ENCODE data around the gene KITLG.
"Not testable (repeated sequence)": the region's sequence is repeated elsewhere in the genome, so short reads cannot be mapped to it uniquely, and the experiment has no call there.

KITLG gene

GRCh38 chr12:88516811-88517210, 63.5 kb downstream of the KITLG start:
- H3K36me3 ChIP-seq (ENCODE audit: control insufficient read depth in 2 of 2, insufficient read depth in 2 of 2, low read length in 2 of 2): peaks cover 6 to 17% of the 10 kb centered on the region in 2 donors
- H3K9ac ChIP-seq (ENCODE audit: low read length in 2 of 2): no peak overlapping the region
- H3K4me1 ChIP-seq (ENCODE audit: control insufficient read depth, insufficient read depth, low read length): no peaks in the 10 kb centered on the region
- no peaks in the 10 kb centered on the region for H3K9me3 ChIP-seq (ENCODE audit: control insufficient read depth in 2 of 2, low read length in 2 of 2)
- H3K4me3 ChIP-seq (ENCODE audit: low read length in 2 of 2): no peak overlapping the region
- H3K27ac ChIP-seq (ENCODE audit: low read length): no peak overlapping the region
- H3K27me3 ChIP-seq (ENCODE audit: control insufficient read depth in 1 of 2, insufficient read depth in 2 of 2, low read length in 2 of 2): no peaks in the 10 kb centered on the region

GRCh38 chr12:88510843-88511242, 69.4 kb downstream of the KITLG start:
- Histone ChIP-seq H3K36me3 (ENCODE audit: control insufficient read depth in 2 of 2, insufficient read depth in 2 of 2, low read length in 2 of 2) (peaks cover 14 to 17% of the 10 kb centered on the region in 2 donors), H3K9me3 (ENCODE audit: control insufficient read depth in 2 of 2, low read length in 2 of 2) (no peaks in the 10 kb centered on the region), H3K9ac (ENCODE audit: low read length in 2 of 2) (no peak overlapping the region), H3K4me1 (ENCODE audit: control insufficient read depth, insufficient read depth, low read length) (no peaks in the 10 kb centered on the region), H3K27me3 (ENCODE audit: control insufficient read depth in 1 of 2, insufficient read depth in 2 of 2, low read length in 2 of 2) (no peaks in the 10 kb centered on the region), H3K4me3 (ENCODE audit: low read length in 2 of 2) (no peak overlapping the region), H3K27ac (ENCODE audit: low read length) (no peak overlapping the region)

GRCh38 chr12:88509851-88510250, 70.4 kb downstream of the KITLG start:
- Histone ChIP-seq H3K4me1 (ENCODE audit: control insufficient read depth, insufficient read depth, low read length) (no peaks in the 10 kb centered on the region), H3K27me3 (ENCODE audit: control insufficient read depth in 1 of 2, insufficient read depth in 2 of 2, low read length in 2 of 2) (no peaks in the 10 kb centered on the region), H3K9ac (ENCODE audit: low read length in 2 of 2) (no peak overlapping the region), H3K9me3 (ENCODE audit: control insufficient read depth in 2 of 2, low read length in 2 of 2) (no peaks in the 10 kb centered on the region), H3K36me3 (ENCODE audit: control insufficient read depth in 2 of 2, insufficient read depth in 2 of 2, low read length in 2 of 2) (peaks cover 20% of the 10 kb centered on the region in 2 donors), H3K27ac (ENCODE audit: low read length) (no peak overlapping the region), H3K4me3 (ENCODE audit: low read length in 2 of 2) (no peak overlapping the region)

GRCh38 chr12:88509347-88509746, 70.9 kb downstream of the KITLG start:
- no peak overlapping the region for H3K27ac ChIP-seq (ENCODE audit: low read length)
- H3K4me1 ChIP-seq (ENCODE audit: control insufficient read depth, insufficient read depth, low read length): no peaks in the 10 kb centered on the region
- H3K9ac ChIP-seq (ENCODE audit: low read length in 2 of 2): no peak overlapping the region
- H3K4me3 ChIP-seq (ENCODE audit: low read length in 2 of 2): no peak overlapping the region
- H3K27me3 ChIP-seq (ENCODE audit: control insufficient read depth in 1 of 2, insufficient read depth in 2 of 2, low read length in 2 of 2): no peaks in the 10 kb centered on the region
- peaks cover 20% of the 10 kb centered on the region in 2 donors for H3K36me3 ChIP-seq (ENCODE audit: control insufficient read depth in 2 of 2, insufficient read depth in 2 of 2, low read length in 2 of 2)
- H3K9me3 ChIP-seq (ENCODE audit: control insufficient read depth in 2 of 2, low read length in 2 of 2): no peaks in the 10 kb centered on the region

- not testable (repeated sequence) for H3K4me1 ChIP-seq (ENCODE audit: control insufficient read depth, insufficient read depth, low read length); H3K27ac ChIP-seq (ENCODE audit: low read length); H3K9me3 ChIP-seq (ENCODE audit: control insufficient read depth in 2 of 2, low read length in 2 of 2); H3K27me3 ChIP-seq (ENCODE audit: control insufficient read depth in 1 of 2, insufficient read depth in 2 of 2, low read length in 2 of 2); H3K9ac ChIP-seq (ENCODE audit: low read length in 2 of 2); H3K4me3 ChIP-seq (ENCODE audit: low read length in 2 of 2)
- H3K36me3 ChIP-seq (ENCODE audit: control insufficient read depth in 2 of 2, insufficient read depth in 2 of 2, low read length in 2 of 2): peaks cover 20 to 24% of the 10 kb centered on the region in 2 donors
Measured at GRCh38 chr12:88507851-88508250, 72.4 kb downstream of the KITLG start.

GRCh38 chr12:88507270-88507669, 73.0 kb downstream of the KITLG start:
- H3K4me3 ChIP-seq (ENCODE audit: low read length in 2 of 2): no peak overlapping the region
- H3K4me1 ChIP-seq (ENCODE audit: control insufficient read depth, insufficient read depth, low read length): no peaks in the 10 kb centered on the region
- H3K27me3 ChIP-seq (ENCODE audit: control insufficient read depth in 1 of 2, insufficient read depth in 2 of 2, low read length in 2 of 2): no peaks in the 10 kb centered on the region
- no peaks in the 10 kb centered on the region for H3K9me3 ChIP-seq (ENCODE audit: control insufficient read depth in 2 of 2, low read length in 2 of 2)
- peaks cover 23 to 27% of the 10 kb centered on the region in 2 donors for H3K36me3 ChIP-seq (ENCODE audit: control insufficient read depth in 2 of 2, insufficient read depth in 2 of 2, low read length in 2 of 2)
- H3K9ac ChIP-seq (ENCODE audit: low read length in 2 of 2): no peak overlapping the region
- H3K27ac ChIP-seq (ENCODE audit: low read length): no peak overlapping the region

- H3K27me3 ChIP-seq (ENCODE audit: control insufficient read depth in 1 of 2, insufficient read depth in 2 of 2, low read length in 2 of 2): no peaks in the 10 kb centered on the region
- no peak overlapping the region for H3K27ac ChIP-seq (ENCODE audit: low read length)
- no peaks in the 10 kb centered on the region for H3K4me1 ChIP-seq (ENCODE audit: control insufficient read depth, insufficient read depth, low read length)
- H3K9ac ChIP-seq (ENCODE audit: low read length in 2 of 2): no peak overlapping the region
- H3K9me3 ChIP-seq (ENCODE audit: control insufficient read depth in 2 of 2, low read length in 2 of 2): no peaks in the 10 kb centered on the region
- H3K4me3 ChIP-seq (ENCODE audit: low read length in 2 of 2): no peak overlapping the region
- peaks cover 23 to 27% of the 10 kb centered on the region in 2 donors for H3K36me3 ChIP-seq (ENCODE audit: control insufficient read depth in 2 of 2, insufficient read depth in 2 of 2, low read length in 2 of 2)
Measured at GRCh38 chr12:88505696-88506095, 74.6 kb downstream of the KITLG start.

- Histone ChIP-seq H3K27ac (ENCODE audit: low read length) (no peak overlapping the region), H3K9ac (ENCODE audit: low read length in 2 of 2) (no peak overlapping the region), H3K4me1 (ENCODE audit: control insufficient read depth, insufficient read depth, low read length) (no peaks in the 10 kb centered on the region), H3K36me3 (ENCODE audit: control insufficient read depth in 2 of 2, insufficient read depth in 2 of 2, low read length in 2 of 2) (peaks cover 19% of the 10 kb centered on the region in 2 donors), H3K9me3 (ENCODE audit: control insufficient read depth in 2 of 2, low read length in 2 of 2) (no peaks in the 10 kb centered on the region), H3K4me3 (ENCODE audit: low read length in 2 of 2) (no peak overlapping the region), H3K27me3 (ENCODE audit: control insufficient read depth in 1 of 2, insufficient read depth in 2 of 2, low read length in 2 of 2) (no peaks in the 10 kb centered on the region)
Measured at GRCh38 chr12:88503281-88503703, 77.0 kb downstream of the KITLG start.

- Histone ChIP-seq H3K9ac (ENCODE audit: low read length in 2 of 2) (no peak overlapping the region), H3K36me3 (ENCODE audit: control insufficient read depth in 2 of 2, insufficient read depth in 2 of 2, low read length in 2 of 2) (peaks cover 17 to 19% of the 10 kb centered on the region in 2 donors), H3K9me3 (ENCODE audit: control insufficient read depth in 2 of 2, low read length in 2 of 2) (no peaks in the 10 kb centered on the region), H3K4me1 (ENCODE audit: control insufficient read depth, insufficient read depth, low read length) (no peaks in the 10 kb centered on the region), H3K4me3 (ENCODE audit: low read length in 2 of 2) (no peak overlapping the region), H3K27ac (ENCODE audit: low read length) (no peak overlapping the region), H3K27me3 (ENCODE audit: control insufficient read depth in 1 of 2, insufficient read depth in 2 of 2, low read length in 2 of 2) (no peaks in the 10 kb centered on the region)
Measured at GRCh38 chr12:88501972-88502938, 78.0 kb downstream of the KITLG start.

GRCh38 chr12:88496891-88497371, 83.3 kb downstream of the KITLG start:
- Histone ChIP-seq H3K36me3 (ENCODE audit: control insufficient read depth in 2 of 2, insufficient read depth in 2 of 2, low read length in 2 of 2) (no peaks in the 10 kb centered on the region), H3K9ac (ENCODE audit: low read length in 2 of 2) (no peak overlapping the region), H3K9me3 (ENCODE audit: control insufficient read depth in 2 of 2, low read length in 2 of 2) (no peaks in the 10 kb centered on the region), H3K27ac (ENCODE audit: low read length) (no peak overlapping the region), H3K4me3 (ENCODE audit: low read length in 2 of 2) (no peak overlapping the region), H3K4me1 (ENCODE audit: control insufficient read depth, insufficient read depth, low read length) (peaks cover 3% of the 10 kb centered on the region), H3K27me3 (ENCODE audit: control insufficient read depth in 1 of 2, insufficient read depth in 2 of 2, low read length in 2 of 2) (no peaks in the 10 kb centered on the region)

- Histone ChIP-seq H3K9ac (ENCODE audit: low read length in 2 of 2) (no peak overlapping the region), H3K27ac (ENCODE audit: low read length) (no peak overlapping the region), H3K4me1 (ENCODE audit: control insufficient read depth, insufficient read depth, low read length) (peaks cover 3% of the 10 kb centered on the region), H3K27me3 (ENCODE audit: control insufficient read depth in 1 of 2, insufficient read depth in 2 of 2, low read length in 2 of 2) (no peaks in the 10 kb centered on the region), H3K9me3 (ENCODE audit: control insufficient read depth in 2 of 2, low read length in 2 of 2) (no peaks in the 10 kb centered on the region), H3K4me3 (ENCODE audit: low read length in 2 of 2) (no peak overlapping the region), H3K36me3 (ENCODE audit: control insufficient read depth in 2 of 2, insufficient read depth in 2 of 2, low read length in 2 of 2) (no peaks in the 10 kb centered on the region)
Measured at GRCh38 chr12:88496429-88496828, 83.8 kb downstream of the KITLG start.

All from stomach smooth muscle (tissue), 2 donors.